Activated CD4-positive, alpha-beta T cell treated with anti-CD3 and anti-CD28 coated beads for 36 hours (primary cell): ENCODE data around the gene WDTC1. TPM values are rescaled to one million over a fixed set of nuclear protein-coding genes. Genes with fewer than 3 reads are reported as not detected.
A peak's percentile ranks its signal among the peaks of the same experiment; 100 is the strongest.

Experiments used
- ATAC-seq: fragments of 200-7000 bp; cut with Tn5 transposase; one replicate; pipeline ENCODE4 v1.10.0; 2021; ENCODE audit warnings: mild to moderate bottlenecking, moderate library complexity
- CTCF ChIA-PET: fragments of 350-600 bp; sonication (Branson Sonifier 250); formaldehyde crosslinking; loops from one replicate; lab custom pipeline; 2021; ENCODE audit warnings: antibody characterized with exemption; lab: Charles Lee
- POLR2A ChIA-PET: fragments of 350-600 bp; sonication (Branson Sonifier 250); formaldehyde crosslinking; loops from one replicate; lab custom pipeline; 2021; ENCODE audit warnings: antibody characterized with exemption, inconsistent platforms; lab: Charles Lee
- DNase-seq: peaks from one replicate; pipeline ENCODE4 v3.0.0-alpha.2; 2020
- H3K27ac Mint-ChIP-seq: one replicate; pipeline ENCODE4 v1.8.0; 2021; ENCODE audit warnings: mixed read lengths
- H3K27me3 Mint-ChIP-seq: one replicate; pipeline ENCODE4 v1.8.0; 2021; ENCODE audit warnings: mixed read lengths
- H3K36me3 Mint-ChIP-seq: one replicate; pipeline ENCODE4 v1.8.0; 2021; ENCODE audit warnings: low read depth, mixed read lengths
- H3K4me1 Mint-ChIP-seq: one replicate; pipeline ENCODE4 v1.8.0; 2021; ENCODE audit warnings: mixed read lengths
- H3K4me3 Mint-ChIP-seq: one replicate; pipeline ENCODE4 v1.8.0; 2021; ENCODE audit warnings: mild to moderate bottlenecking, moderate library complexity, mixed read lengths
- H3K9me3 Mint-ChIP-seq: one replicate; pipeline ENCODE4 v1.8.0; 2021; ENCODE audit warnings: low read depth, mixed read lengths
- intact Hi-C, 2 experiments: fragments of 100-400 bp; cut with DNase I in 1 of 2; cut with micrococcal nuclease in 1 of 2; formaldehyde crosslinking; loops; one replicate each; pipeline versions ENCODE4 v1.14.2 to v1.15.1; 2022 to 2024; cut with DNase I, micrococcal nuclease
- total RNA-seq, 2 experiments: library from RNA; stranded (reverse); gene quantifications; one replicate each; pipeline ENCODE4 v1.2.3, GENCODE V29; 2021

The WDTC1 gene
- total RNA-seq, 2 experiments from 2014 or later, result 19.3 to 21.9 TPM

DNA sequence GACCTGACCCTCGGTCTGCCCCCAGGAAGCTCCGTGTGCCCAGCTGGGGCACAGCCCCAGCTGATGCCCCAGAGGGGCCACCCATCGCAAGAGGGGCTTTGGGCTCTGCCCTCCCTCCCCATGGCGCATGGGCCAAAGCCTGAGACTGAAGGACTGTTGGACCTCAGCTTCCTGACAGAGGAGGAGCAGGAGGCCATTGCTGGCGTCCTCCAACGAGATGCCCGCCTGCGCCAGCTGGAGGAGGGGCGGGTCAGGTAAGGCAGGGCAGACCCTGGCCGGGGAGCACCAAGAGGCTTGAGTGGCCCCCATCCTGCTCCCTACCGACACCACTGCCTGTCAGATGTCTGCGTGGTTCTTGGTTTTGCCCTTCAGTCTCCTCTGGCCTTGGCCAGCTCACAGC is 110.8 kb downstream of the WDTC1 start:
- Mint-ChIP-seq H3K27ac (no peak overlapping the region), H3K4me1 (peaks cover 53% of the 10 kb centered on the region), H3K9me3 (no peaks in the 10 kb centered on the region), H3K4me3 (no peak overlapping the region), H3K27me3 (no peaks in the 10 kb centered on the region), H3K36me3 (peaks cover 4% of the 10 kb centered on the region)
- DNase-seq (no peak), ATAC-seq (no peak)
- ChIA-PET POLR2A (interaction anchor here (0.7 kb wide), 1 partner anchor 13 kb away, joined by 3 read pairs; no protein-coding TSS in a partner anchor), CTCF (interaction anchor here (0.6 to 7.6 kb wide), 6 partner anchors 9 to 177 kb away, joined by 3 to 43 read pairs (median 6); no protein-coding TSS in a partner anchor)
- intact Hi-C loops, result no loop called here

DNA sequence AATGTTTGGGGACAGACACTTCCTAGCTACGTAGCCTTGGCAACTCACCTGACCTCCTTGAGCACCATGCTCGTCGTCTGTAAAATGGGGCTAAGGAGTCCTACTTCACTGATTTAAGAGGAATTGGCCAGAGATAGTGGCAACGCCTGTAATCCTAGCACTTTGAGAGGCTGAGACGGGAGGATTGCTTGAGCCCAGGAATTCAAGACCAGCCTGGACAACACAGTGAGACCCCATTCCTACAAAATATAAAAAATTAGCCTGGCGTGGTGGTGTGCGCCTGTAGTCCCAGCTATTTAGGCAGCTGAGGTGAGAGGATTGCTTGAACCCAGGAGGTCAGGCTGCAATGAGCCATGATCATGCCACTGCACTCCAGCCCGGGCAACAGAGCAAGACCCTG is 111.9 kb downstream of the WDTC1 start:
- POLR2A ChIA-PET, result interaction anchor here (0.7 kb wide), 1 partner anchor 19 kb away, joined by 3 read pairs; no protein-coding TSS in a partner anchor
- no peak for ATAC-seq
- intact Hi-C loops, result no loop called here
- H3K4me1 Mint-ChIP-seq, result peaks cover 42% of the 10 kb centered on the region
- peak overlapping the region; percentile 21 for H3K27ac Mint-ChIP-seq
- H3K36me3 Mint-ChIP-seq, result peaks cover 4% of the 10 kb centered on the region
- no peak overlapping the region for H3K4me3 Mint-ChIP-seq
- H3K27me3 Mint-ChIP-seq, result no peaks in the 10 kb centered on the region
- DNase-seq, result no peak
- no peaks in the 10 kb centered on the region for H3K9me3 Mint-ChIP-seq
- CTCF ChIA-PET, result interaction anchor here (1.2 to 7.6 kb wide), 3 partner anchors 11 to 13 kb away, joined by 4 to 43 read pairs (median 23); no protein-coding TSS in a partner anchor

GRCh38 chr1:27346991-27347624 is 112.7 kb downstream of the WDTC1 start:
- H3K36me3 Mint-ChIP-seq, result peaks cover 4% of the 10 kb centered on the region
- no peak overlapping the region for H3K4me3 Mint-ChIP-seq
- peaks cover 36% of the 10 kb centered on the region for H3K4me1 Mint-ChIP-seq
- H3K27ac Mint-ChIP-seq, result no peak overlapping the region
- CTCF ChIA-PET, result interaction anchor here (0.6 to 7.6 kb wide), 4 partner anchors 9 to 148 kb away, joined by 3 to 43 read pairs (median 4); no protein-coding TSS in a partner anchor
- no peak for ATAC-seq
- POLR2A ChIA-PET, result interaction anchor here (0.5 kb wide), 1 partner anchor 24 kb away, joined by 9 read pairs; no protein-coding TSS in a partner anchor
- intact Hi-C loops, result no loop called here
- no peaks in the 10 kb centered on the region for H3K9me3 Mint-ChIP-seq
- DNase-seq, result no peak
- no peaks in the 10 kb centered on the region for H3K27me3 Mint-ChIP-seq

GRCh38 chr1:27348861-27349783 is 114.7 kb downstream of the WDTC1 start:
- intact Hi-C loops, result loop anchor here (1.0 kb wide), 1 partner anchor 8 kb away; no protein-coding TSS in a partner anchor
- no peaks in the 10 kb centered on the region for H3K27me3 Mint-ChIP-seq
- peaks cover 4% of the 10 kb centered on the region for H3K36me3 Mint-ChIP-seq
- no peaks in the 10 kb centered on the region for H3K9me3 Mint-ChIP-seq
- POLR2A ChIA-PET, result interaction anchor here (0.6 kb wide), 1 partner anchor 141 kb away, joined by 4 read pairs; the partner anchor contains the start of gene WASF2
- ATAC-seq (peak; percentile 78), DNase-seq (peak; percentile 65)
- CTCF ChIA-PET, result interaction anchor here (0.6 to 2.6 kb wide), 7 partner anchors 9 to 839 kb away, joined by 3 to 10 read pairs (median 3); no protein-coding TSS in a partner anchor
- H3K4me1 Mint-ChIP-seq, result peaks cover 19% of the 10 kb centered on the region
- peak overlapping the region; percentile 25 for H3K27ac Mint-ChIP-seq
- H3K4me3 Mint-ChIP-seq, result peak overlapping the region; percentile 56

DNA sequence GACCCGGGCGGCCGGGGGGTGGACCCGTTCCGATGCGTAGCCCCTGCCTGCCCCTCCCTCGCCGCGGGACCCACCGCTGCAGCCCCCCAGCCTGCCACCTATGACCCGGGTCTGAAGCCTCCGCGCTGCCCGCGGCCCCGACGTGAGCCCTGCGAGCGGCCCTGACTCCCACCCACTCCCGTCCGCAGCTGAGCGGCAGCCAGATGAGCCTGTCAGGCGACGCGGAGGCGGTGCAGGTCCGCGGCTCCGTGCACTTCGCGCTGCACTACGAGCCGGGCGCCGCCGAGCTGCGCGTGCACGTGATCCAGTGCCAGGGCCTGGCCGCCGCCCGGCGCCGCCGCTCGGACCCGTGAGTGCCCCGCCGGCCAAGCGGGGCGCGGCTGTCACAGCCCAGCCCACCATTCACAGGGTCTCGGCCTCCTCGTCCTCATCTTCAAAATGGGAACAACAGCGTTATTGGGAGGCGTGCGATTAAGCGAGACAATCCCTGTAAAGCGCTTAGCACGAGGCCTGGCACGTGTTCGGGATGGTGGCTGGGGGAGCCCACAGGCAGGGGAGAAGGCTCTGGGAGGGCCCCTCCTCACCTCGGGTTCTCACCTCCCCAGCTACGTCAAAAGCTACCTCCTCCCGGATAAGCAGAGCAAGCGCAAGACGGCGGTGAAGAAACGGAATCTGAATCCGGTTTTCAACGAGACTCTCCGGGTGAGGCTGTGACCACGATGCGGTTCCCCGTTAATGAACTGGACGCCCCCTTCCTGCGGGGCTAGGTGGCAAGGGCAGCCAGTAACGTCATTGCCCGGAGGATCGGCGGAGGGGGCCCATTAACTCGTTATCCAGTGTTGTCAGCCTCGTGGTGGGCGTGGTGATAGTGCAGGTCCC is 115.6 kb downstream of the WDTC1 start:
- Mint-ChIP-seq H3K4me3 (peak overlapping the region; percentile 8), H3K27ac (no peak overlapping the region), H3K36me3 (peaks cover 4% of the 10 kb centered on the region), H3K4me1 (peaks cover 15% of the 10 kb centered on the region), H3K9me3 (no peaks in the 10 kb centered on the region), H3K27me3 (no peaks in the 10 kb centered on the region)
- ChIA-PET POLR2A (interaction anchor here (0.5 kb wide), 1 partner anchor 12 kb away, joined by 6 read pairs; no protein-coding TSS in a partner anchor), CTCF (interaction anchor here (0.6 to 2.6 kb wide), 5 partner anchors 8 to 838 kb away, joined by 3 to 10 read pairs (median 3); no protein-coding TSS in a partner anchor)
- DNase-seq (peak; percentile 72), ATAC-seq (peak; percentile 77)
- intact Hi-C loops, result loop anchor here (1.0 kb wide), 1 partner anchor 9 kb away; no protein-coding TSS in a partner anchor

- no peak for DNase-seq
- peaks cover 6% of the 10 kb centered on the region for H3K36me3 Mint-ChIP-seq
- POLR2A ChIA-PET, result no interaction called here
- H3K9me3 Mint-ChIP-seq, result no peaks in the 10 kb centered on the region
- no peak for ATAC-seq
- no peaks in the 10 kb centered on the region for H3K27me3 Mint-ChIP-seq
- CTCF ChIA-PET, result interaction anchor here (0.6 to 0.7 kb wide), 2 partner anchors 15 to 440 kb away, joined by 3 read pairs; no protein-coding TSS in a partner anchor
- no peak overlapping the region for H3K27ac Mint-ChIP-seq
- H3K4me3 Mint-ChIP-seq, result peak overlapping the region; percentile 8
- H3K4me1 Mint-ChIP-seq, result peaks cover 21% of the 10 kb centered on the region
- intact Hi-C loops, result no loop called here
These were observed 116.5 kb downstream of the WDTC1 start for GRCh38 chr1:27350663-27351540.

- Mint-ChIP-seq H3K36me3 (peaks cover 2% of the 10 kb centered on the region), H3K4me1 (peaks cover 23% of the 10 kb centered on the region), H3K27me3 (no peaks in the 10 kb centered on the region), H3K9me3 (no peaks in the 10 kb centered on the region), H3K4me3 (no peak overlapping the region), H3K27ac (no peak overlapping the region)
- ATAC-seq (no peak), DNase-seq (no peak)
- CTCF ChIA-PET, result interaction anchor here (0.6 to 3.4 kb wide), 6 partner anchors 14 to 439 kb away, joined by 3 to 20 read pairs (median 3); partner anchors contain the start of gene WASF2
- intact Hi-C loops, result no loop called here
- POLR2A ChIA-PET, result no interaction called here
These were observed 117.2 kb downstream of the WDTC1 start for GRCh38 chr1:27351541-27352107.

DNA sequence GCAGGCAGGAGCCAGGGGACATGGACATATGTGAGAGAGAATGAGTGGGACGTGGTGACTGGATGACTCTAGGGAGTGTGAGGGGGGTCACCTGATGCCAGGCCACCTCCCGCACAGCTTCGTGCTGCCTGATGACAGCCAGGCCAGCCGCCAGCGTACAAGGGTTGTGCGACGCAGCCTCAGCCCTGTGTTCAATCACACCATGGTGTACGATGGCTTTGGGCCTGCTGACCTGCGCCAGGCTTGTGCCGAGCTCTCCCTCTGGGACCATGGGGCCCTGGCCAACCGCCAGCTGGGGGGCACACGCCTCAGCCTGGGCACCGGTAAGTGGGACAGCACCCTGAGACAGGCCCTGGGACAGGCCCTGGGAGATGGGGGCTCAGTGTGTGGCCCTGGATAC is 118.7 kb downstream of the WDTC1 start:
- DNase-seq (no peak), ATAC-seq (no peak)
- Mint-ChIP-seq H3K27ac (no peak overlapping the region), H3K27me3 (no peaks in the 10 kb centered on the region), H3K36me3 (peaks cover 2% of the 10 kb centered on the region), H3K9me3 (no peaks in the 10 kb centered on the region), H3K4me1 (peaks cover 30% of the 10 kb centered on the region), H3K4me3 (no peak overlapping the region)
- ChIA-PET POLR2A (no interaction called here), CTCF (interaction anchor here (0.7 to 3.4 kb wide), 4 partner anchors 8 to 94 kb away, joined by 4 to 20 read pairs (median 6); no protein-coding TSS in a partner anchor)
- intact Hi-C loops, result no loop called here

DNA sequence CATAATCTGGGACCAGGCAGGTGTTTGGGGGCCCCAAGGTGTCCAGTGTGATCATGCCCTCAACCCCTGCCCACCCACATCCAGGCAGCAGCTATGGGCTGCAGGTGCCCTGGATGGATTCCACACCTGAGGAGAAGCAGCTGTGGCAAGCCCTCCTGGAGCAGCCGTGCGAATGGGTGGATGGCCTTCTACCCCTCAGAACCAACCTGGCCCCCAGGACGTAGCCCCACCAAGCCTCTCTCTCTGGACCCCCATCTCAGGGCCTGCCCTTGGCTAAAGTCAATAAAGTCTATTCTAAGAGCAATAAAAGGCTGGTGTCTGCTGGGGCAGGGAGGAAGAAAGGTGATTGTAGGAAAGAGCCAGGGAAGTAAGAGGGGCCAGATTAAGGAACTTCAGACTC is 119.2 kb downstream of the WDTC1 start:
- ATAC-seq (no peak), DNase-seq (no peak)
- no peak overlapping the region for H3K27ac Mint-ChIP-seq
- CTCF ChIA-PET, result interaction anchor here (0.6 to 3.4 kb wide), 8 partner anchors 9 to 309 kb away, joined by 3 to 20 read pairs (median 4); partner anchors contain the start of gene SYTL1
- POLR2A ChIA-PET, result no interaction called here
- H3K4me3 Mint-ChIP-seq, result no peak overlapping the region
- no peaks in the 10 kb centered on the region for H3K9me3 Mint-ChIP-seq
- no peaks in the 10 kb centered on the region for H3K27me3 Mint-ChIP-seq
- peaks cover 2% of the 10 kb centered on the region for H3K36me3 Mint-ChIP-seq
- intact Hi-C loops, result no loop called here
- H3K4me1 Mint-ChIP-seq, result peaks cover 30% of the 10 kb centered on the region
